Epithelial cell of proximal tubule (primary cell): Measurements from ENCODE around the gene TCF3. TPM values are rescaled to one million over a fixed set of nuclear protein-coding genes. Genes with fewer than 3 reads are reported as not detected.

Source experiments
- DNase-seq: peaks from one replicate; pipeline ENCODE4 v3.0.0-alpha.2; 2011; ENCODE audit warnings: low read depth
- H3K4me3 ChIP-seq: 2 replicates; pipeline ENCODE4 v1.5.1; 2011; ENCODE audit warnings: low read depth, mild to moderate bottlenecking, low read length
- total RNA-seq: library from RNA; depleted of rRNA; stranded (reverse); fragments of >200 nt; gene quantifications from 2 replicates; pipeline ENCODE4 v1.2.3, GENCODE V29; 2015
- TF ChIP-seq, protein P1 (sequence below): conservative IDR thresholded peaks from 2 replicates; pipeline ENCODE4 v1.5.1; 2012; ENCODE audit warnings: low read depth, mild to moderate bottlenecking, low read length

Gene TCF3
- total RNA-seq, 1 donor from 2014 or later: 197 TPM

DNA sequence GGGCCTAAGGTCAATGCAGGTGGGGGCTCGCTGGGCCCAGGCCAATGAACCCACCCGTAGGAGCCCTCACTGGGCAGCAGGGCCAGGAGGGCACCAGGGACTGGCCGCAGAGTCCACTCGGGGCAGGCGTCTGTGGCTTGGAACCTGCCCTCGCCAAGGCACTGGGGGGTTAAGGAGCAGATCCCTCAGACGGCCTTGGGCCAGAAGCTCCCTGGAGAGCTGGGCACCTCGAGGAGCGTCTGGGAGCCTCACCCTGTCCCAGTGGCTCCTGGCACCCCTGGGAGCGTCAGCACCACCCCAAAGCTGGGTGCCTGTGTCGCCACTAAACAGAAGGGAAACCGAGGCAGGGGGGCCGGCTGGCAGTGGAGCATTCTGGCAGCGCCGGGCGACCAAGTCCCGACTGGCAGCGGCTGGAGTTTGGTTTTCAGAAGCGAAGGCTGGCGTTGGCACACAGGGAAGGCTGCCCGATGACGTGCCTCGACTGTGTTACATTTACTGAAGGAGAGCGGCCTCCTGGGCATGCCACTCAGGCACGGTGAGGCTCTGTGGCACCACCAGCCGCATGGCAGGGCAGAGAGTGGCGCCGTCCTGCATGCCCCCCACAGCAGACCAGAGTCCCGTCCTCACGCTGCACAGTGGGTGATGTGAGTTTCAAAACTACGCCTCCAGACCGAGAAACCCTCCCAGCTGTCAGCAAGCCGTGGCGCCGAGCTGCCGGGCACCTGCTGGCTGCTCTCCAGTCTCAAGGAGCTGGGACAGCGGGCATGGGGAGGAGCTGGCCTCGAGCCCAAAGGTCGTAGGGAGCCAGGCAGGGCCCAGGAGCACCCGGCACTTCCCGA is 75.1 kb downstream of the TCF3 start:
- no peak for DNase-seq
- H3K4me3 ChIP-seq: no peak overlapping the region
- TF ChIP-seq, protein P1, sequence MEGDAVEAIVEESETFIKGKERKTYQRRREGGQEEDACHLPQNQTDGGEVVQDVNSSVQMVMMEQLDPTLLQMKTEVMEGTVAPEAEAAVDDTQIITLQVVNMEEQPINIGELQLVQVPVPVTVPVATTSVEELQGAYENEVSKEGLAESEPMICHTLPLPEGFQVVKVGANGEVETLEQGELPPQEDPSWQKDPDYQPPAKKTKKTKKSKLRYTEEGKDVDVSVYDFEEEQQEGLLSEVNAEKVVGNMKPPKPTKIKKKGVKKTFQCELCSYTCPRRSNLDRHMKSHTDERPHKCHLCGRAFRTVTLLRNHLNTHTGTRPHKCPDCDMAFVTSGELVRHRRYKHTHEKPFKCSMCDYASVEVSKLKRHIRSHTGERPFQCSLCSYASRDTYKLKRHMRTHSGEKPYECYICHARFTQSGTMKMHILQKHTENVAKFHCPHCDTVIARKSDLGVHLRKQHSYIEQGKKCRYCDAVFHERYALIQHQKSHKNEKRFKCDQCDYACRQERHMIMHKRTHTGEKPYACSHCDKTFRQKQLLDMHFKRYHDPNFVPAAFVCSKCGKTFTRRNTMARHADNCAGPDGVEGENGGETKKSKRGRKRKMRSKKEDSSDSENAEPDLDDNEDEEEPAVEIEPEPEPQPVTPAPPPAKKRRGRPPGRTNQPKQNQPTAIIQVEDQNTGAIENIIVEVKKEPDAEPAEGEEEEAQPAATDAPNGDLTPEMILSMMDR: no peak

DNA sequence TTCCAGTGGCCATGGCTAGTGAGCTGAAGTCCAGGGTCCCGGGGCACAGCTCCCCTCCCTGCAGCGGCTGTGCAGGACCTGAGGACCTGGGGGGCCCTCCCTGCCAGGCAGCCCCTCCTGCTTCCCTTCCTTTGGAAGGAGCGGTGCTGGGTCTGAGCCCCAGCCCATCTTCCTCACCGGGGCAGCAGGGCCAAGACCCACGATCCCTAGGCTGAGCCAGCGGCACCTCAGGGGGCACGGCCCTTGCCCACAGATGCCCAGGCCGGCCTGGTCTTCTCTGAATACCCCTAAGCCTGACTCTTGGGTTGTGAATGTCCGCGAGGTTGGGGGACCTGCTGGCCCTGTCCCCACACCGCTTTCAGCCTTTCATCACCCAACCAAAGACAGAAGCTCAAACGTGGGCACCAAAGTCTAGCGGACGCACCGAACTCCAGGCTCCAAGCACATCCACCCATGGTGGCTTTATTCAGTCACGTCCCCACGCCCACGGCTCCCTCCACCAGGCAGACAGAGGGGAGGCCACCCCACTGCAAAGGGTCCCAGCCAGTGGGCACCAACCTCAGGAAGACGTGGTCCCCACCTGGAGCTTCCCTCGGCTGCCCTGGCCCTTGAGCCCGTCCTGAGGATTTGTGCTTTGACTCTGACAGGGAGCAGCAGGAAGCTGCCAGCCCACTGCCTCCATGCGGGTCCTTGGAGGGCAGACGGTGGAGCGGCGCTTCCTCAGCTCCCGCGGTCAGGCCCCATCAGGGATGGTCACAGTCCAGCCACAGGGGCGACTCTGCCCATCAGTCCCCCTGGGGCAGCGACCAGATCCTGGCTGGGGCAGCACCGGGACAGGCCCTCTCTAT is 75.9 kb downstream of the TCF3 start:
- H3K4me3 ChIP-seq: no peak overlapping the region
- TF ChIP-seq, protein P1: no peak
- no peak for DNase-seq

DNA sequence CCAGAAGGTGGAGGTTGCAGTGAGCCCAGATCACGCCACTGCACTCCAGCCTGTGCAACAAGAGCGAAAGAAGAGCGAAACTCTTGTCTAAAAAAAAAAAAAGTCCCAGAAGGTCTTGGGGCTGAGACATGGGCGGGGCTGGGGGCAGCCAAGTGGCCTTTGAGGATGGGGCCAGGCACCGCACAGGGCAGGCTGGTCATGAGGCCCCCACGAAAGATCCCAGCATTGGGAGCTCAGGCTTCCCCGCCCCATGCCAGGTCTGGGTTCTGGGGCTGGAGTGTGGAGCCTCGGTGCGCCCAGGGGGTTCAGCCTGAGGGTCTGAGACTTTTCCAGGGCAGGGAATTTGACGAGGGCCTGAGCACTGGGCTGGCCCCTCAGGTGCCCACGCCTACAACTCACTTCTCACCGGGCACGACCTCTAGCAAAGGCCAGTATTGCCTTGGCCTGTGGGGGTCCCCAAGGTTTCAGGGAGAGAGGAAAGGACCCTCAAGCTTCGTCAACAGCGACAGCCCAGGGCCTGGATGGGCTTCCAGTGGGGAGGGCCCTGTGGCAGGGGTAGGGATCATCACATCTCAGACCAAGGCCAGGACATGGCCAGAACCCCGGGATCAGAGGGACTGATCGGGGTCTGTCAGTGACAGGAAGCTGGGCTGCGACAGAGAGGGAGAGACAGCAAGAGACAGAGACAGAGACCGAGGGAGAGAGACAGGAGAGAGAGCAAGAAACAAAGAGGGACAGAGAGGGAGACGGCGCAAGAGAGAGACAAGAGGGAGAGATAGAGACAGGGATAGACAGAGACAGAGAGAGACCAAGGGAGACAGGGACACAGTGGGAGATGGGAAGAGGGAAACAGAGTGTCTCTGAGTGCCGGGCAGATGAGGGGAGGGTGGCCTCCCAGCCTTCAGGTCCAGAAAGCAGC is 76.8 kb downstream of the TCF3 start:
- H3K4me3 ChIP-seq: no peak overlapping the region
- DNase-seq: no peak
- TF ChIP-seq, protein P1: no peak

DNA sequence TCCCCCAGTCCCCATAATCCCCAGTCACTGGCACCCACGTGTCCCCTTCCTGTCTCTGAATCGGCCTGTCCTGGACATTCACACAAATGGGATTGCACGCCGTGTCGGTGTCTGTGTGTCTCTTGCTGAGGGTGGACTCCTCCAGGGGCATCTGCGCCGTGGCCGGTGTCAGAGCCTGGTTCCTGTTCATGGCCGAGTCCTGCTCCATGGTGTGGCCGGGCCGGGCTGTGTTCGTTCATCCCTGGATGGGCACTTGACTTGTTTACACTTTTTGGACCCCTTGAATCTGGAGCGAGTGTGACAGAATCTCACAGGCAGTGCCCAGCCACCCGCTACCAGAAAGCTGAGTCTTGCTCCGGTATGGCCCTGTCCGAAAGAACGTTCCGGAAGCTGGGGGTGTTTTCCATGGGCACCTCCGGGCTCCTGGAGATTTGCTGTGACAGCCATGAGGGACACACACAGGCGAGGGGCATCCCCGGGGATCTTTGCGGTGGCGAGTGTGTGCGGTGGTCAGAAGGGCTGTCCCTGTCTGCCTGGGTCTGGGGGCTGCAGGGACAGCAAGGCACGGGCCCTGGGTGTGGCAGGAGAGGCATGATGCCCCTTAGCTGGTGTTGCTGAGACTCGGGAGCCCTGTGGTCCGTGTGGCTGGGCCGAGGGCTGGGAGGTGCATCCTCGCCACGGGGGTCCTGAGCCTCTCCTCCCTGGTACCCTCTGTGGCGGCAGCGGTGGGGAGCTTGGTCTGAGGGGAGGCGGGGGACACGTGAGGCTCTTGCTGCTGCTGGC is 77.9 kb downstream of the TCF3 start:
- TF ChIP-seq, protein P1: no peak
- no peak for DNase-seq

DNA sequence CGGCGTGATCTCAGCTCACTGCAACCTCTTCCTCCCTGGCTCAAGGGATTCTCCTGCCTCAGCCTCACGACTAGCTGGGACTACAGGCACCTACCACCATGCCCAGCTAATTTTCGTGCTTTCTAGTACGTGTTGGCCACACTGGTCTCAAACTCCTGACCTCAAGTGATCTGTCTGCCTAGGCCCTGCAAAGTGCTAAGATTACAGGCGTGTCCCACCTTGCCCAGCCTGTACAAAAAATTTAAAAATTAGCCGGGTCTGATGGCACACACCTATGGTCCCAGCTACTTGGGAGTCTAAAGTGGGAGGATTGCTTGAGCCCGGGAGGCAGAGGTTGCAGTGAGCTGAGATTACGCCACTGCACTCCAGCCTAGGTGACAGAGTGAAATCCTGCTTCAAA is 79.6 kb downstream of the TCF3 start:
- DNase-seq: no peak
- TF ChIP-seq, protein P1: no peak
- H3K4me3 ChIP-seq: no peak overlapping the region

More for the DNA sequence above, 77.9 kb downstream of the TCF3 start:
- H3K4me3 ChIP-seq: no peak overlapping the region

DNA sequence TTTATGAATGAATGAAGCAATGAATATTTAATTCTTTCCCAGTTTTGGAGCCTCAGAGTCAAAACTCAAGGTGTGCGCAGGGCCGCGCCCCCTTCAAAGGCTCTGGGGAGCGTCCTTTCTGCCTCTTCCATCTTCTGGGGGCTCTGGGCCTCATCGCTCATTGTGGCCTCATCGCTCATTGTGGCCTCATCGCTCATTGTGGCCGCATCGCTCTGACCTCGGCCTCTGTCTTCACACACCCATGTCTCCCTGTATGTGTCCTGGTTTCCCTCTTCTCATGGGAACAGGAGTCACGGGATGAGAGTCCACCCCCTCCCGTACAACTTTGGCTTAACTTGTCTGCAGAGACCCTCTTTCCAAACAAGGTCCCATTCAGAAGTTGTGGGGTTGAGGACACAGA is 81.1 kb downstream of the TCF3 start:
- no peak for DNase-seq
- H3K4me3 ChIP-seq: no peak overlapping the region
- TF ChIP-seq, protein P1: no peak
